ENCODE measurements around the gene ABAT. TPM values are rescaled to one million over a fixed set of nuclear protein-coding genes. Genes with fewer than 3 reads are reported as not detected.
"Not testable (repeated sequence)": the region's sequence is repeated elsewhere in the genome, so short reads cannot be mapped to it uniquely, and the experiment has no call there.

Gene ABAT
- total RNA-seq, 1 donor from 2014 or later = 7.3 TPM

- Mint-ChIP-seq H3K27me3 (ENCODE audit: insufficient read depth) (peaks cover 2% of the 10 kb centered on the region), H3K27ac (no peak overlapping the region), H3K9me3 (no peaks in the 10 kb centered on the region), H3K4me1 (ENCODE audit: low read depth) (no peaks in the 10 kb centered on the region), H3K4me3 (no peak overlapping the region), H3K36me3 (ENCODE audit: low read depth) (no peaks in the 10 kb centered on the region)
- intact Hi-C loops (cut with micrococcal nuclease) = no loop called here
- DNase-seq (ENCODE audit: low spot score) = no peak
Measured at GRCh38 chr16:8703693-8704092, 29.3 kb downstream of the ABAT start.

GRCh38 chr16:8704098-8704497, 29.7 kb downstream of the ABAT start:
- H3K36me3 Mint-ChIP-seq (ENCODE audit: low read depth) = no peaks in the 10 kb centered on the region
- H3K9me3 Mint-ChIP-seq = no peaks in the 10 kb centered on the region
- peaks cover 2% of the 10 kb centered on the region for H3K27me3 Mint-ChIP-seq (ENCODE audit: insufficient read depth)
- H3K4me3 Mint-ChIP-seq = no peak overlapping the region
- DNase-seq (ENCODE audit: low spot score) = no peak
- H3K4me1 Mint-ChIP-seq (ENCODE audit: low read depth) = no peaks in the 10 kb centered on the region
- intact Hi-C loops (cut with micrococcal nuclease) = no loop called here
- no peak overlapping the region for H3K27ac Mint-ChIP-seq

- H3K36me3 Mint-ChIP-seq (ENCODE audit: low read depth); H3K27ac Mint-ChIP-seq; H3K27me3 Mint-ChIP-seq (ENCODE audit: insufficient read depth); H3K4me3 Mint-ChIP-seq; H3K9me3 Mint-ChIP-seq; DNase-seq (ENCODE audit: low spot score); H3K4me1 Mint-ChIP-seq (ENCODE audit: low read depth); intact Hi-C loops (cut with micrococcal nuclease): not testable (repeated sequence)
Measured at GRCh38 chr16:8705100-8705822, 30.8 kb downstream of the ABAT start.

GRCh38 chr16:8708536-8708935, 34.1 kb downstream of the ABAT start:
- DNase-seq (ENCODE audit: low spot score) = no peak
- no peaks in the 10 kb centered on the region for H3K4me1 Mint-ChIP-seq (ENCODE audit: low read depth)
- H3K27ac Mint-ChIP-seq = no peak overlapping the region
- intact Hi-C loops (cut with micrococcal nuclease) = no loop called here
- H3K4me3 Mint-ChIP-seq = no peak overlapping the region
- H3K9me3 Mint-ChIP-seq = no peaks in the 10 kb centered on the region
- peaks cover 5% of the 10 kb centered on the region for H3K27me3 Mint-ChIP-seq (ENCODE audit: insufficient read depth)
- H3K36me3 Mint-ChIP-seq (ENCODE audit: low read depth) = no peaks in the 10 kb centered on the region

DNA sequence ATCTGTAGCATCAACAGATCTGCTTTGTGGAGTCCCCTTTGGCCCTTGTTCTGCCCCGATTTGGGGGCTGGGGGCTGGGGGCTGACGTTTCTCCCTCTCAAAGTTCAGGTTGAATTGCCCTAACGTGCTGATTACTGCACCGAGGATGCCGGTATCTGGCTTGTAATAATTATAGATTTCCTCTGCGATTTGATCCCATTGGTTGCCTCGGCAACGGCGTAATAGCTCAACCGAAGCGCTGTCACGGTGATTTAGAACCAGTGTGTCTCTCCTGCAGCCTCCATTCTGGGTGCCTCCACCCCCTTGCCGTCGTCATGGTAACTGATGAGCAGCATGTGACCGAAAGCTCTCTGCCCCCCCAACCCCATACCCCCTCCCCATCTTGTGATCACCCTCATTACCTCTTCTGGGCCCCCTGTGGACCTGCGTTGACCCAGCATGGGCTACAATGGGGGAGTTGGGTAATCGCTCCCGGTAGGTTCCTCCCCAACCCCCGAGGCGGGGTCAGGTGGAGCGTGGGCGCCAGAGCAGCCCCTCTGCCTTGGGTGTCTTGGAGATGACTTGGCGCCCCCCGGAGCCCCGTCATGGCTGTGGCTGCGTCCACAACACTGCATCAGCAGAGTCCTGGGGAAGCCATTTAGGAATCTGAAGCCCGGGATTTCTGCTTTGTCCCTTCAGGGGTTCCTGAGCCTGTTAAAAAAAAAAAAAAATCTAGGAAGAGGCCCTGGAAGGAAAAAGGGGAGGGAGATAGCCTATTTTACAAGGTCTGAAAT, 38.4 kb downstream of the ABAT start:
- H3K4me1 Mint-ChIP-seq (ENCODE audit: low read depth) = no peaks in the 10 kb centered on the region
- H3K27ac Mint-ChIP-seq = no peak overlapping the region
- no peaks in the 10 kb centered on the region for H3K36me3 Mint-ChIP-seq (ENCODE audit: low read depth)
- DNase-seq (ENCODE audit: low spot score) = no peak
- no peaks in the 10 kb centered on the region for H3K9me3 Mint-ChIP-seq
- peaks cover 3% of the 10 kb centered on the region for H3K27me3 Mint-ChIP-seq (ENCODE audit: insufficient read depth)
- intact Hi-C loops (cut with micrococcal nuclease) = no loop called here
- H3K4me3 Mint-ChIP-seq = no peak overlapping the region

DNA sequence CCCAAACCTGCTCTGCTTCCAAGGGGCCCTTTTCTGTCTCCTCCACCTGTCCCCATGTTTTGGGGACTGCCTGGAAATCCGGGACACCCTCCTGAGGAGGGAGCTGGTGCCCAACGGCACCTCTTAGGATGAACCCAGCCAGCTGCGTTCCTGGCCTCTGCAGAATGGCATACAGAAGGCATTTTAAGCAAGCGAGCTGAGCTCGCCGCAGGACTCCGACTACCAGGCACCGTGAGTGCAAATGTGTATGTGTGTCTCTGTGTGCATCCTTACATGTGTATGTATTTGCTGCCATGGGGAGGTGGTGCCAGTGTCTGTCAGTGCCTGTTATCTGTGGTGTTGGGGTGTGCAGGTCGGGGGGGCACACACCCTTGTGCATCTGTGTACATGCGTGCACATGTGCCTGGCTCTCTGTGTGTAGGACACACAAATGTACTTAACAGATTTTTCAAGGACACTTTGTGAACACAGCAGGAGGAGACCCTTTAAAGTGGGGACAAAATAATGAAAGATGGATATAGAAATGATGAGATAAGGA, 39.3 kb downstream of the ABAT start:
- Mint-ChIP-seq H3K27ac (no peak overlapping the region), H3K36me3 (ENCODE audit: low read depth) (no peaks in the 10 kb centered on the region), H3K27me3 (ENCODE audit: insufficient read depth) (peaks cover 3% of the 10 kb centered on the region), H3K4me1 (ENCODE audit: low read depth) (no peaks in the 10 kb centered on the region), H3K9me3 (no peaks in the 10 kb centered on the region), H3K4me3 (no peak overlapping the region)
- intact Hi-C loops (cut with micrococcal nuclease) = no loop called here
- no peak for DNase-seq (ENCODE audit: low spot score)

DNA sequence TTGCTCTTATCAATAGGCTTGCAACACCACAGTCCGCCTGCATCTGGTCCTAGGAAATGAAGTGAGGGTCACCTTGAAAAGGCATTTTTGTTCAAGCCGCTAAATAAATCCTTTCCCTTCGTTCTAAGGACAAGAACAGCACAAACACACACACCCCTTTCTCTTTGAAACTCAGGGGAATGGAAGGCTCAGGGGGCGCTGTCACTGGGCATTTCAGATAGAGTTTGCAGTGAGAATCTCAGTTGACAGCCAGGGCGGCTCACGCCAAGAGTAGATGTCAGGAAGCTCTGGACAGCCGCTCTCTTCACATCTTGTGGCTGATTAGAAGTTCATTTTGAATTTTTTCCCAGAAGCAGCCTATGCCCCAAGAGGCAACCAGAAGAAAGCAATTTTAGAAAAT, 39.8 kb downstream of the ABAT start:
- DNase-seq (ENCODE audit: low spot score) = no peak
- H3K36me3 Mint-ChIP-seq (ENCODE audit: low read depth) = no peaks in the 10 kb centered on the region
- peaks cover 3% of the 10 kb centered on the region for H3K27me3 Mint-ChIP-seq (ENCODE audit: insufficient read depth)
- no peaks in the 10 kb centered on the region for H3K4me1 Mint-ChIP-seq (ENCODE audit: low read depth)
- no peak overlapping the region for H3K27ac Mint-ChIP-seq
- no peak overlapping the region for H3K4me3 Mint-ChIP-seq
- intact Hi-C loops (cut with micrococcal nuclease) = no loop called here
- no peaks in the 10 kb centered on the region for H3K9me3 Mint-ChIP-seq

GRCh38 chr16:8714807-8715206, 40.4 kb downstream of the ABAT start:
- Mint-ChIP-seq H3K4me3 (no peak overlapping the region), H3K27me3 (ENCODE audit: insufficient read depth) (peaks cover 3% of the 10 kb centered on the region), H3K36me3 (ENCODE audit: low read depth) (no peaks in the 10 kb centered on the region), H3K9me3 (no peaks in the 10 kb centered on the region), H3K4me1 (ENCODE audit: low read depth) (no peaks in the 10 kb centered on the region), H3K27ac (no peak overlapping the region)
- intact Hi-C loops (cut with micrococcal nuclease) = no loop called here
- no peak for DNase-seq (ENCODE audit: low spot score)

GRCh38 chr16:8716052-8716451, 41.6 kb downstream of the ABAT start:
- Mint-ChIP-seq H3K4me3 (no peak overlapping the region), H3K9me3 (no peaks in the 10 kb centered on the region), H3K27ac (no peak overlapping the region), H3K4me1 (ENCODE audit: low read depth) (no peaks in the 10 kb centered on the region), H3K27me3 (ENCODE audit: insufficient read depth) (peaks cover 3% of the 10 kb centered on the region), H3K36me3 (ENCODE audit: low read depth) (no peaks in the 10 kb centered on the region)
- DNase-seq (ENCODE audit: low spot score) = no peak
- intact Hi-C loops (cut with micrococcal nuclease) = no loop called here

- peaks cover 3% of the 10 kb centered on the region for H3K27me3 Mint-ChIP-seq (ENCODE audit: insufficient read depth)
- H3K27ac Mint-ChIP-seq = no peak overlapping the region
- H3K36me3 Mint-ChIP-seq (ENCODE audit: low read depth) = no peaks in the 10 kb centered on the region
- no peak overlapping the region for H3K4me3 Mint-ChIP-seq
- H3K4me1 Mint-ChIP-seq (ENCODE audit: low read depth) = no peaks in the 10 kb centered on the region
- DNase-seq (ENCODE audit: low spot score) = no peak
- H3K9me3 Mint-ChIP-seq = no peaks in the 10 kb centered on the region
- intact Hi-C loops (cut with micrococcal nuclease) = no loop called here
Measured at GRCh38 chr16:8716592-8716991, 42.2 kb downstream of the ABAT start.

GRCh38 chr16:8717469-8717868, 43.1 kb downstream of the ABAT start:
- no peaks in the 10 kb centered on the region for H3K36me3 Mint-ChIP-seq (ENCODE audit: low read depth)
- no peak for DNase-seq (ENCODE audit: low spot score)
- no peak overlapping the region for H3K27ac Mint-ChIP-seq
- H3K9me3 Mint-ChIP-seq = no peaks in the 10 kb centered on the region
- peaks cover 3% of the 10 kb centered on the region for H3K27me3 Mint-ChIP-seq (ENCODE audit: insufficient read depth)
- H3K4me1 Mint-ChIP-seq (ENCODE audit: low read depth) = no peaks in the 10 kb centered on the region
- H3K4me3 Mint-ChIP-seq = no peak overlapping the region
- intact Hi-C loops (cut with micrococcal nuclease) = no loop called here

DNA sequence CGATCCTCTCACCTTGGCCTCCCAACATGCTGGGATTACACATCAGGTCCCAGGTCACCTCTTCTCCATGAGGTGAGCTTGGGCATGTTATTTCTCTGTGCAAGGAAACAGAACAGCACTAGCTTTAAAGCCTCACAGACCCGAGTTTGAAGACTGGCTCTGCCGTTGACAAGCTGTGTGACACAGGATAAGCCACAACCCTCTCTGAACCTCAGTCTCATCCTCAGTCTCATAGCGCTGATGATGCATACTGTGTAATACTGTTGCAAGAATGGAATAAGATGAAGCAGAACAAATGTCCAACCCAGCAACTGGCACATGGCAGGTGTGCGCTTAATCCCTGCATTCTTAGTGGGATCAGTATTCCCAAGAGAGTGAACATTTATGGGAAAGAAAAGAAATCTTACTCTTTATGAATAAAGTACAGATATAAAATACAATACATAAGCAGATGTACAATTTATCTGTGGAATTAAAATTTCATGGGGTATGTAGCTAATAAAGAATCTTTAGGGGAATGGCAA, 43.5 kb downstream of the ABAT start:
- intact Hi-C loops (cut with micrococcal nuclease) = no loop called here
- Mint-ChIP-seq H3K9me3 (no peaks in the 10 kb centered on the region), H3K4me1 (ENCODE audit: low read depth) (no peaks in the 10 kb centered on the region), H3K27me3 (ENCODE audit: insufficient read depth) (peaks cover 3% of the 10 kb centered on the region), H3K27ac (no peak overlapping the region), H3K4me3 (no peak overlapping the region), H3K36me3 (ENCODE audit: low read depth) (no peaks in the 10 kb centered on the region)
- no peak for DNase-seq (ENCODE audit: low spot score)

Data from activated T-helper 1 cell treated with anti-CD3 and anti-CD28 coated beads, Interleukin-12 subunit alpha, Interleukin-12 subunit beta, Interleukin-2, Interleukin-4 antibody, amounts not matched to agents 30 ng/mL and 10 ng/mL and 1 ng/mL, durations not matched to agents 14 hours and 24 hours and 36 hours (primary cell).